NCI-H526 treated with DMSO at 0.1 percent for 48 hours (cell line): ENCODE measurements around the gene ERC1.
"Not testable (repeated sequence)": the region's sequence is repeated elsewhere in the genome, so short reads cannot be mapped to it uniquely, and the experiment has no call there.

ENCODE experiments used
- DNase-seq: peaks from one replicate; lab custom pipeline; 2025; lab: John Stamatoyannopoulos, UW

Gene ERC1

DNA sequence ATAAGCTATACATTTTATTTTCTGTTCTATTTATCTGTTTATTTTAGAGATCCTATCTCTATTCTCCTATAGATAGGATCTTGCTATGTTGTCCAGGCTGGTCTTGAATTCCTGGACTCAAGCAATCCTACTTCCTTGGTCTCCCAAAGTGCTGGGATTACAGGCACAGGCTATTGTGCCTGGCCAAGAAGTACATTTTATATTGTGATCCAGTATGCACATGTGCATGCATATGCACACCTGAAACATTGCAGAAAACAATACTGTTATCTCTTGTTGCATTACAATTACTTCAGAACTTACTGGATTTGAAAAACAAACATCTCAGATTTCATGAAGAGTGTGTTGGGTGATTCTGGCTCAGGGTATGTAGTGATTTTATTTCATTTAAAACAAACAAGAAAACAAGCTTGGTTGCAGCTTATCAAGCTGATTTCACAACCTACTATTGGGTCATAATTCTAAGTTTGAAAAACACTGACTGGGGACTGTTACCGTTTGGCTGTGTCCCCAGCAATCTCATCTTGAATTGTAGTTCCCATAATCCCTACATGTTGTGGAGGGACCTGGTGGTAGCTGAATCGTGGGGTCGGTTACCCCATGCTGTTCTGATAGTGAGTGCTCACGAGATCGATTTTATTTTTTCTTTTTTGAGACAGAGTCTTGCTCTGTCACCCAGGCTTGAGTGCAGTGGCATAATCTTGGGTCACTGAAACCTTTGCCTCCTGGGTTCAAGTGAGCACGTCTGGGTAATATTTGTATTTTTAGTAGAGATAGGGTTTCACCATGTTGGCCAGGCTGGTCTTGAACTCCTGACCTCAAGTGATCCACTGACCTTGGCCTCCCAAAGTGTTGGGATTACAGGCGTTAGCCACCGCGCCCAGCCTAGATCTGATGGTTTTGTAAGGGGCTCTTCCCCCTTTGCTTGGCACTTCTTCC lies 31.3 kb downstream of the ERC1 start:
- no peak for DNase-seq

GRCh38 chr12:1030779-1031178 lies 39.8 kb downstream of the ERC1 start:
- no peak for DNase-seq

- DNase-seq, result no peak
Observed at GRCh38 chr12:1034243-1034642, 43.2 kb downstream of the ERC1 start.

- no peak for DNase-seq
Observed at GRCh38 chr12:1034751-1035457, 43.9 kb downstream of the ERC1 start.

DNA sequence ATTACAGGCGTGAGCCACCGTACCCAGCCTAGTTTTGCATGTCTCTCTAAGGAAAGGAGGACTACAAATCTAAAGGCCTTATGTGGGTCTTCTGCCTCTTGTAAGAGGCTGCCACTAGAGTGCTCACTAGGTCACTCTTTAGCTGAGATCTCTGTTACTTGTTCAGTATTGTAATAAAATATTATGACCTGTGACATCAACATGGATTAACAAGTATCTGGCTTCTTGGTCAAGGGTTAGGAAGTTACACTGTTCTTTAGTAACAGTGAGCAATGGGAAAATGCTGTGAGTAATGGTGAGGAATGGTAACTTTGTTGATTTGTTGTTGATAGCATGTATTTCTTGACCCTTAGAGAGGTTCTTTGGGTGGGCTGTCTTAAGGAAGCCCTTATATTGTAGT lies 50.5 kb downstream of the ERC1 start:
- no peak for DNase-seq

DNA sequence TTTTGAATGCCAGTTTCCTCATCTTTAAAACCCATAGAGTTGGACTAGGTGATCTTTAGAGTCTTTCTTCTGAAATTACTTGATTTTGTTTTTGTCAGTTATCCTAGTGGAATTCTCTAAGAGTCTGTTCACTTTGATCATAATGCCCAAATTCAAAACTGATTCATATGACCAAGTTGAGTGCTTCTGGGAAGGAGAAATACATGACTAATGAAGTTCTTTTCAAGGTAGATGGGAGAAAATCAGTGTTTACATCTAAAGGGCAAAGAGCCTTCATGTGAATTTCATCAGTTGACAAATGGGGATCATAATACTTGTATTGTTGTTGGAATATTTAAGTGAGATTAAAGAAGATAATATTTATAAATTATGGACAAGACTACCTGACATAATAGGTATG lies 53.2 kb downstream of the ERC1 start:
- no peak for DNase-seq

DNA sequence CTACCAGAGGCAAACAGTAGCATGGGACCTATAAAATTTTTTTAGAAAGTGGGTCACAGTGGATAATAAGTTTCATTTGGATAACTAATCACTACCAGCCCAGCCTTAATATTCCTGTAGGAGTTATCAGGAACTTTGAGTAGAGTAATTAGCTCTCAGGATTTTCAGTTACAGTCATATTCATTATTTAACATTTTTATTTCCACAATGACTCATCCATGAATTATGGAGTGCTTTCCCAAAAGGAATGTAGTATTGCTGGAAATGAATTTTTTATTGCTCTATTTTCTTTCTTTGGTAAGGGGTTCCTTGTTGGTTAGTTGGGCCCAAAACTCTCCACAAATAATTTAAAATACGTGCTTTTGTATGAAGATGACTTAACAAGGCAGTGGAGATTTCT lies 53.7 kb downstream of the ERC1 start:
- no peak for DNase-seq

DNA sequence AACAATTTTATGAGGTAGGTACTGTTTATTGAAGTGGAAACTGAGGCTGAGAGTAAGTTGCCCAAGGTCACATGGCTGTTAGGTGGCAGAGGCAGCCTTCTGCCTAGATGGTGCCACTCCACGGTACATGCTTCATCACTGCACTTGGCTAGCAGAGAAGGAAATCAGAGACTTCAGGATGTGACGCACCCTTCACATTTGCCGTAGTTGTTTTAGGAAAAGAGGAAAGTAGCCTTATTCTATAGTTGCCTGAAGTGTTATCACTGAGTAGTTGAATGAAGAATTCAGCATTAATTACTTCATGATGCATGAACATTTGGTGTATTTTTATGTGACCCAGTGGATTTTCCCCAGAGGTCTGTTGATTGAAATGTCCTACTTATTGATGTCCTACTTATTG lies 55.7 kb downstream of the ERC1 start:
- no peak for DNase-seq

DNA sequence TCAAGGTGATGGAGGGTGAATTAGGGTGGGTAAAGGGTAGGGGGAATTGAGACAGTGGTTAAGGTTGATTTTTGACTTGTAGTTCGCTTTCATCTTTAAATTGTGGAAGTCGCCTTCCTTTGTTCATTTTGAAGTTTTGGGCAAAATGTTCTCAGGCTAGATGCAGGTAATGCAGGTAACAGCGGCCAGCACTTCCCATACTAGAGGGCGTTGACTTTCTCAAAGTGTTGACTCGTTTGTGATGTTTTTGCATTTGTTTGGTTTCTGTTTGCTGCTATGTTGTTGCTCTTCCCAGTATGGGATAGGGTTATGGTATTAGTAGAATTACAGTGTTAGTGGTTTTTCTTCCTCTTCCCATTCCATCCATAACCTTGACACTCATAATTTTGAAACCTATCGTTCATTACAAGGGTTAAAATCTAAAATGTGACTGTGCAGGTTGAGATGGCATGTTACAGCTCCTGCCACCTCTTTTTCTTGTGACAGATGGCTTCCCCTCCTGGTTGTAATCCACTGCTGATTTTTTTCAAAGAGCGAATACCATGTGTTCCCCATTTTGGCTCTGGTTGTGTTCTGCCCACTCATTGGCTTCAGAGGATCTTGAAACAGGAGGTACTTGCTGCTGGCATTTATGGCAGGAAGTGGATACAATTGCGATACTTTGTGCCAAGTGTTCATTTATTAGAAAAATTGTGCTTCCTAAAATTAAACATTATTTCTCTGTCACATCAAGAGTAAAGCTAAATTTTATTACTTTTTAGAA lies 57.1 kb downstream of the ERC1 start:
- no peak for DNase-seq

GRCh38 chr12:1050059-1050707 lies 59.2 kb downstream of the ERC1 start:
- no peak for DNase-seq

- DNase-seq, result not testable (repeated sequence)
Observed at GRCh38 chr12:1051672-1052071, 60.6 kb downstream of the ERC1 start.

DNA sequence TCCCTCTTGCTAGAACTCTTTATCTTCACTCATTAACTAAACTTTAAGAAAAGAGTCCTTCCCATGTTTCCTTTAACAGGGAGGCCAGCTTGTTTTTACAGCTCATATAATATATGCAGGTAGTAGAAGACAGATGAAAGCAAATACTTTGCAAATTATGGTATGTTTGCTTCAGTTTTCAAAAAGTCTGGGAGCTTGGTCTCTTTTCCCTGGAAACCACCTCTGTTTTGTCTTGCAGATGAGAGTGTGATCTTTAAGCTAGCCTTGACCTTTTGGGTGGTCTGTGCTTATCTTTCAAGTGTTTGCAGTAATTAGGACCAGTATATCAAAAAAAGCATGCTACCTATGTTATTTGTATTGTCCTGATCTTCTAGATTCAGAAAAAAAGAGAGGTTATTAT lies 62.7 kb downstream of the ERC1 start:
- DNase-seq, result peak; percentile 73

GRCh38 chr12:1054117-1054870 lies 63.3 kb downstream of the ERC1 start:
- DNase-seq, result peak; percentile 85

DNA sequence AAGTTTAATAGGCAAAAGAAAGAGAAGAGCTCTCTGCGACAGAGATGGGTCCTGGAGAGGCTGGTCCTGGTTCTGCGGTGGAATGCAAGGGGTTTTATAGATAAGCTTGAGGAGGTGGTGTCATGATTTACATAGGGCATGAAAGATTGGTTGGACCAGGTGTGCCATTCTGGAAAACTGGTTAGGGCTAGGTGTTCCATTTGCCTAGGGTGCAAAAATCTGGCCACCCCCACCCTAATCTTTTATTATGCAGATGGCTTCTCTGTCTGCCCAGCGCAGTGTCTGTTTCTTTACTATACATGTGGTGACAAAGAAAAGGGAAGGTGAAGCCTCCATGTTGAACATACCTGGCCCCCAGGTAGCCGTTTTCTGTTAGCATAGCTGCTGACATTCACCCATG lies 65.4 kb downstream of the ERC1 start:
- DNase-seq, result peak; percentile 87

DNA sequence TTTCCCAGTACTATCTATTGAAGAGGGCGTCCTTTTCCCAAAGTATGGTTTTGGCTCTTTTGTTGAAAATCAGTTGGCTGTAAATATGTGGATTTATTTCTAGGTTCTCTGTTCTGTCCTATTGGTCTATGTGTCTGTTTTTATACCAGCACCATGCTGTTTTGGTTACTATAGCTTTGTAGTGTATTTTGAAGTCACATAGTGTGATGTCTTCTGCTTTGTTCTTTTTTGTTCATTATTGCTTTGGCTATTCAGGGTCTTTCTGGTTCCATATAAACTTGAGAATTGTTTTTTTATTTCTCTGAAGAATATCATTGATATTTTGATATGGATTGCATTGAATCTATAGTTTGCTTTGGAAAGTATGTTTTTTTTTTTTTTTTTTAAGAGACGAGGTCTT lies 67.4 kb downstream of the ERC1 start:
- DNase-seq, result no peak

DNA sequence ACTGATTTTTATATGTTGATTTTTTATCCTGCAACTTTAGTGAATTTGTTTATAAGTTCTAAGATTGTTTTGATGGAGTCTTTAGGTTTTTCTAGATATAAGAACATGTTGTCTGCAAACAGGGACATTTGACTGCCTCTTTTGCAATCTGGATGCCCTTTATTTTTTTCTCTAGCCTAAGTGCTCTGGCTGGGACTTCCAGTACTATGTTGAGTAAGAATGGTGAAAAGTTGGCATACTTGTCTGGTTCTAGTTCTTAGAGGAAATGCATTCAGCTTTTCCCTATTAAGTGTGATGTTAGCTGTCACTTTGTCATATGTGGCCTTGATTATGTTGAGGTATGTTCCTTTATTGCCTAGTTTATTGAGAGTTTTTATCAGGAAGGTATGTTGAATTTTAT lies 68.1 kb downstream of the ERC1 start:
- no peak for DNase-seq

GRCh38 chr12:1063852-1064251 lies 72.8 kb downstream of the ERC1 start:
- DNase-seq, result no peak

GRCh38 chr12:1064317-1064716 lies 73.3 kb downstream of the ERC1 start:
- no peak for DNase-seq

DNA sequence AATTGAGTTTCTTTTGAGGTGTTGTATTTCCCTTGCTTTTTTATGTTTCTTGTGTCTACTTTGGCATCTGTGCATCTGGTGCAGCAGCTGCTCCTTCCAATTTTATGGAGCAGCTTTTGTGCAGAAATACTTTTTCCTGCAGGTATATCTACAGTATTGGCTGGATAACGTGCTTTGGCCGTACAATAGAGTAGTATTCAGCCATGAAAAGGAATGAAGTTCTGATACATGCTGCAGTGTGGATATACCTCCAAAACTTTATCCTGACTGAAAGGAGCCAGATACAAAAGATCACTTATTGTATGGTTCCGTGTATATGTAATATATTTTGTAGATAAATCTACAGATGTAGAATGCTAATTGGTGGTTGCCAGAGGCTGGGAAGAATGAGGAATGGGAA lies 74.6 kb downstream of the ERC1 start:
- no peak for DNase-seq

DNA sequence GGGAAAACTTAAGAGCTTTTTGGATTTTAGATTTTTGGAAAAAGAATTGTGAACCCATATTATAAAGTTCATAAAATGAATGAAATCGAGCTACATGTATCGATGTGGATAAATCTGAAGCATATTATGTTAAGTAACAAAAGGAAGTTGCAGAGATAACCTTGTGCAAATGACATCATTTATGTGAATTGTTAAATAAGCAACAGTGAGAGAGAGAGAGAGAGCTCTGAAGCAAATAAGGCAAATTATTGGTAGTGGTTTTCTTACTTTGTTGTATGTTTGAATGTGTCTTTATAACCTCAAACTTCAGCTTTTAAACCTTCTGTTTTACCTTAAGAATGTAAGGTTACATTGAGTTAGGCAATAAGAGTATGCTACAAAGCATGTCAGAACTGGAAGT lies 78.8 kb downstream of the ERC1 start:
- DNase-seq, result no peak

- peak; percentile 51 for DNase-seq
Observed at GRCh38 chr12:1071182-1071581, 80.2 kb downstream of the ERC1 start.
